Type B pancreatic cell (in vitro differentiated cells): Measurements from ENCODE around the gene RNASEH2B. TPM values are rescaled to one million over a fixed set of nuclear protein-coding genes. Genes with fewer than 3 reads are reported as not detected.
A peak's percentile ranks its signal among the peaks of the same experiment; 100 is the strongest.

ENCODE experiments used
- DNase-seq: peaks from one replicate; pipeline ENCODE4 v3.0.0; 2021; ENCODE audit warnings: mixed read lengths; ENCODE audit not compliant: unreplicated experiment; ENCODE audit errors: extremely low spot score
- H3K27ac Mint-ChIP-seq: 2 replicates; pipeline ENCODE4 v1.8.0; 2021; ENCODE audit warnings: mild to moderate bottlenecking, mixed read lengths
- H3K27me3 Mint-ChIP-seq: 2 replicates; pipeline ENCODE4 v1.8.0; 2021; ENCODE audit warnings: mixed read lengths
- H3K36me3 Mint-ChIP-seq: 2 replicates; pipeline ENCODE4 v1.8.0; 2021; ENCODE audit warnings: mixed read lengths
- H3K4me1 Mint-ChIP-seq: one replicate; pipeline ENCODE4 v1.8.0; 2021; ENCODE audit warnings: mixed read lengths; ENCODE audit not compliant: unreplicated experiment
- H3K4me3 Mint-ChIP-seq: 2 replicates; pipeline ENCODE4 v1.8.0; 2021; ENCODE audit warnings: mild to moderate bottlenecking, mixed read lengths
- H3K9me3 Mint-ChIP-seq: 2 replicates; pipeline ENCODE4 v1.8.0; 2021; ENCODE audit warnings: mixed read lengths
- total RNA-seq: library from RNA; stranded (reverse); gene quantifications from 2 replicates; pipeline ENCODE4 v1.2.1, GENCODE V29; 2021; ENCODE audit warnings: low replicate concordance
- TF ChIP-seq, protein P1 (sequence below): fragments of 200-600 bp; sonication (generic); conservative IDR thresholded peaks from 2 replicates; pipeline ENCODE4 v1.5.0; 2021; ENCODE audit warnings: antibody characterized with exemption, mild to moderate bottlenecking

RNASEH2B gene
- total RNA-seq, 1 donor from 2014 or later = 37.8 TPM

GRCh38 chr13:50908371-50908770, 1.2 kb upstream of the RNASEH2B start:
- H3K27ac Mint-ChIP-seq = peak overlapping the region; percentile 23
- TF ChIP-seq, protein P1, sequence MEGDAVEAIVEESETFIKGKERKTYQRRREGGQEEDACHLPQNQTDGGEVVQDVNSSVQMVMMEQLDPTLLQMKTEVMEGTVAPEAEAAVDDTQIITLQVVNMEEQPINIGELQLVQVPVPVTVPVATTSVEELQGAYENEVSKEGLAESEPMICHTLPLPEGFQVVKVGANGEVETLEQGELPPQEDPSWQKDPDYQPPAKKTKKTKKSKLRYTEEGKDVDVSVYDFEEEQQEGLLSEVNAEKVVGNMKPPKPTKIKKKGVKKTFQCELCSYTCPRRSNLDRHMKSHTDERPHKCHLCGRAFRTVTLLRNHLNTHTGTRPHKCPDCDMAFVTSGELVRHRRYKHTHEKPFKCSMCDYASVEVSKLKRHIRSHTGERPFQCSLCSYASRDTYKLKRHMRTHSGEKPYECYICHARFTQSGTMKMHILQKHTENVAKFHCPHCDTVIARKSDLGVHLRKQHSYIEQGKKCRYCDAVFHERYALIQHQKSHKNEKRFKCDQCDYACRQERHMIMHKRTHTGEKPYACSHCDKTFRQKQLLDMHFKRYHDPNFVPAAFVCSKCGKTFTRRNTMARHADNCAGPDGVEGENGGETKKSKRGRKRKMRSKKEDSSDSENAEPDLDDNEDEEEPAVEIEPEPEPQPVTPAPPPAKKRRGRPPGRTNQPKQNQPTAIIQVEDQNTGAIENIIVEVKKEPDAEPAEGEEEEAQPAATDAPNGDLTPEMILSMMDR = no peak
- no peaks in the 10 kb centered on the region for H3K36me3 Mint-ChIP-seq
- DNase-seq = no peak
- no peaks in the 10 kb centered on the region for H3K9me3 Mint-ChIP-seq
- peaks cover 23% of the 10 kb centered on the region for H3K4me1 Mint-ChIP-seq
- H3K4me3 Mint-ChIP-seq = peak overlapping the region; percentile 70
- H3K27me3 Mint-ChIP-seq = no peaks in the 10 kb centered on the region

GRCh38 chr13:50910485-50910805, 854 bp downstream of the RNASEH2B start:
- peak overlapping the region; percentile 88 for H3K4me3 Mint-ChIP-seq
- no peak for DNase-seq
- TF ChIP-seq, protein P1 = no peak
- no peaks in the 10 kb centered on the region for H3K27me3 Mint-ChIP-seq
- peaks cover 35% of the 10 kb centered on the region for H3K4me1 Mint-ChIP-seq
- H3K27ac Mint-ChIP-seq = peak overlapping the region; percentile 86
- no peaks in the 10 kb centered on the region for H3K9me3 Mint-ChIP-seq
- no peaks in the 10 kb centered on the region for H3K36me3 Mint-ChIP-seq

GRCh38 chr13:50911081-50911631, 1.6 kb downstream of the RNASEH2B start:
- TF ChIP-seq, protein P1 = no peak
- no peaks in the 10 kb centered on the region for H3K9me3 Mint-ChIP-seq
- H3K36me3 Mint-ChIP-seq = no peaks in the 10 kb centered on the region
- no peak for DNase-seq
- no peaks in the 10 kb centered on the region for H3K27me3 Mint-ChIP-seq
- H3K4me3 Mint-ChIP-seq = peak overlapping the region; percentile 88
- H3K4me1 Mint-ChIP-seq = peaks cover 35% of the 10 kb centered on the region
- peak overlapping the region; percentile 86 for H3K27ac Mint-ChIP-seq

- no peaks in the 10 kb centered on the region for H3K36me3 Mint-ChIP-seq
- H3K4me3 Mint-ChIP-seq = peak overlapping the region; percentile 83
- peak overlapping the region; percentile 54 for H3K27ac Mint-ChIP-seq
- DNase-seq = peak; percentile 87
- H3K4me1 Mint-ChIP-seq = peaks cover 41% of the 10 kb centered on the region
- H3K9me3 Mint-ChIP-seq = no peaks in the 10 kb centered on the region
- TF ChIP-seq, protein P1 = peak; percentile 92
- no peaks in the 10 kb centered on the region for H3K27me3 Mint-ChIP-seq
These were observed 2.6 kb downstream of the RNASEH2B start for GRCh38 chr13:50911937-50912795.

DNA sequence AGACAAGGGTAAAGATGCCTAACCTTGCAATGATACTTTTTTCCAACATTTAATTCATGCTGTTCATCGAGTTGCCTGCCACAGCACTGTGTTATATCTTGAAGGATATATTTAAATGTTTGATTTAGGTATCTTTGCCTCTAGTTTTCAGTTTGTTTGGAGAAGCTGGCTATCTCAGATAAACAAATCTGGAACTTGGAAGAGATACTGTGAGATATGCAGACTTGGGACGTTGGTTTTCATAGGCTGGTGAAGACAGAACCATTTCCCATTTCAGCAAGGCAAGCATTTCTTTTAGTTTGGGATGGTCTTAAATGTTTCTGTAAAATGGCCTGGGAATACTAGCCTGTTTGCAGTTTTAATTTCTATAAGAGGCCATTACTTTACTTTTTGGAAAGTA, 3.3 kb downstream of the RNASEH2B start:
- H3K27ac Mint-ChIP-seq = no peak overlapping the region
- DNase-seq = no peak
- H3K27me3 Mint-ChIP-seq = no peaks in the 10 kb centered on the region
- H3K9me3 Mint-ChIP-seq = no peaks in the 10 kb centered on the region
- no peak overlapping the region for H3K4me3 Mint-ChIP-seq
- H3K36me3 Mint-ChIP-seq = no peaks in the 10 kb centered on the region
- H3K4me1 Mint-ChIP-seq = peaks cover 45% of the 10 kb centered on the region
- TF ChIP-seq, protein P1 = no peak
